ENCODE results near the gene SHC3.

SHC3 gene

GRCh38 chr9:89160806-89161205 lies 17.8 kb downstream of the SHC3 start:
- in situ Hi-C loops (cut with HindIII; ENCODE audit: low sequenced_read_pairs): no loop called here

- in situ Hi-C loops (cut with HindIII; ENCODE audit: low sequenced_read_pairs): loop anchor here (5.0 kb wide), 1 partner anchor 77 kb away; no protein-coding TSS in a partner anchor
Measured at GRCh38 chr9:89154651-89155336, 23.8 kb downstream of the SHC3 start.

- in situ Hi-C loops (cut with HindIII; ENCODE audit: low sequenced_read_pairs): no loop called here
Measured at GRCh38 chr9:89154218-89154617, 24.4 kb downstream of the SHC3 start.

GRCh38 chr9:89153232-89154017 lies 25.2 kb downstream of the SHC3 start:
- in situ Hi-C loops (cut with HindIII; ENCODE audit: low sequenced_read_pairs): no loop called here

- in situ Hi-C loops (cut with HindIII; ENCODE audit: low sequenced_read_pairs): no loop called here
Measured at GRCh38 chr9:89149726-89150125, 28.9 kb downstream of the SHC3 start.

GRCh38 chr9:89145097-89145496 lies 33.5 kb downstream of the SHC3 start:
- in situ Hi-C loops (cut with HindIII; ENCODE audit: low sequenced_read_pairs): no loop called here

- in situ Hi-C loops (cut with HindIII; ENCODE audit: low sequenced_read_pairs): no loop called here
Measured at GRCh38 chr9:89144238-89144637, 34.4 kb downstream of the SHC3 start.

GRCh38 chr9:89143266-89143665 lies 35.4 kb downstream of the SHC3 start:
- in situ Hi-C loops (cut with HindIII; ENCODE audit: low sequenced_read_pairs): no loop called here

GRCh38 chr9:89139455-89139854 lies 39.2 kb downstream of the SHC3 start:
- in situ Hi-C loops (cut with HindIII; ENCODE audit: low sequenced_read_pairs): no loop called here

- in situ Hi-C loops (cut with HindIII; ENCODE audit: low sequenced_read_pairs): no loop called here
Measured at GRCh38 chr9:89138463-89139390, 39.9 kb downstream of the SHC3 start.

- in situ Hi-C loops (cut with HindIII; ENCODE audit: low sequenced_read_pairs): no loop called here
Measured at GRCh38 chr9:89137542-89138462, 40.8 kb downstream of the SHC3 start.

GRCh38 chr9:89135591-89136166 lies 42.9 kb downstream of the SHC3 start:
- in situ Hi-C loops (cut with HindIII; ENCODE audit: low sequenced_read_pairs): no loop called here

GRCh38 chr9:89134709-89135108 lies 43.9 kb downstream of the SHC3 start:
- in situ Hi-C loops (cut with HindIII; ENCODE audit: low sequenced_read_pairs): no loop called here

GRCh38 chr9:89122949-89123348 lies 55.7 kb downstream of the SHC3 start:
- in situ Hi-C loops (cut with HindIII; ENCODE audit: low sequenced_read_pairs): loop anchor here (5.0 kb wide), 1 partner anchor 54 kb away; the partner anchor contains the start of gene SHC3

- in situ Hi-C loops (cut with HindIII; ENCODE audit: low sequenced_read_pairs): loop anchor here (5.0 kb wide), 1 partner anchor 57 kb away; the partner anchor contains the start of gene SHC3
Measured at GRCh38 chr9:89120704-89121103, 57.9 kb downstream of the SHC3 start.

GRCh38 chr9:89116805-89117192 lies 61.8 kb downstream of the SHC3 start:
- in situ Hi-C loops (cut with HindIII; ENCODE audit: low sequenced_read_pairs): no loop called here

- in situ Hi-C loops (cut with HindIII; ENCODE audit: low sequenced_read_pairs): no loop called here
Measured at GRCh38 chr9:89116064-89116804, 62.4 kb downstream of the SHC3 start.

- in situ Hi-C loops (cut with HindIII; ENCODE audit: low sequenced_read_pairs): no loop called here
Measured at GRCh38 chr9:89115426-89115825, 63.2 kb downstream of the SHC3 start.

- in situ Hi-C loops (cut with HindIII; ENCODE audit: low sequenced_read_pairs): no loop called here
Measured at GRCh38 chr9:89114741-89115140, 63.9 kb downstream of the SHC3 start.

Data from endothelial cell of hepatic sinusoid (primary cell).